NCI-H2107 treated with DMSO at 0.1 percent for 48 hours (cell line): ENCODE data around the gene PRMT5.
"Not testable (repeated sequence)": the region's sequence is repeated elsewhere in the genome, so short reads cannot be mapped to it uniquely, and the experiment has no call there.

Experiments used
- DNase-seq: peaks from one replicate; lab custom pipeline; 2025; ENCODE audit not compliant: unreplicated experiment; lab: John Stamatoyannopoulos, UW

Gene PRMT5

GRCh38 chr14:22935156-22935555, 6.0 kb upstream of the PRMT5 start:
- DNase-seq: no peak

- no peak for DNase-seq
Observed at GRCh38 chr14:22932146-22932545, 3.0 kb upstream of the PRMT5 start.

- no peak for DNase-seq
Observed at GRCh38 chr14:22929961-22930364, 787 bp upstream of the PRMT5 start.

GRCh38 chr14:22928237-22929103, 706 bp downstream of the PRMT5 start:
- no peak for DNase-seq

GRCh38 chr14:22926316-22926715, 2.9 kb downstream of the PRMT5 start:
- no peak for DNase-seq

- no peak for DNase-seq
Observed at GRCh38 chr14:22925513-22925912, 3.7 kb downstream of the PRMT5 start.

GRCh38 chr14:22923746-22924145, 5.4 kb downstream of the PRMT5 start:
- DNase-seq: no peak

- no peak for DNase-seq
Observed at GRCh38 chr14:22922294-22922693, 6.9 kb downstream of the PRMT5 start.

- DNase-seq: no peak
Observed at GRCh38 chr14:22920697-22921096, 8.5 kb downstream of the PRMT5 start.

GRCh38 chr14:22919601-22919921, 9.6 kb downstream of the PRMT5 start:
- no peak for DNase-seq

- DNase-seq: peak; percentile 100
Observed at GRCh38 chr14:22918804-22919600, 10.2 kb downstream of the PRMT5 start, which contains the start of gene RBM23. Gene RBM23, minus strand, starts transcription at chr14:22919149.

- no peak for DNase-seq
Observed at GRCh38 chr14:22915886-22916521, 13.2 kb downstream of the PRMT5 start.

- DNase-seq: not testable (repeated sequence)
Observed at GRCh38 chr14:22914836-22915235, 14.3 kb downstream of the PRMT5 start.

- DNase-seq: no peak
Observed at GRCh38 chr14:22910916-22911315, 18.3 kb downstream of the PRMT5 start.

- DNase-seq: no peak
Observed at GRCh38 chr14:22908601-22909000, 20.6 kb downstream of the PRMT5 start.

- no peak for DNase-seq
Observed at GRCh38 chr14:22907429-22907828, 21.7 kb downstream of the PRMT5 start.

GRCh38 chr14:22906073-22906472, 23.1 kb downstream of the PRMT5 start:
- no peak for DNase-seq

GRCh38 chr14:22905627-22906026, 23.5 kb downstream of the PRMT5 start:
- DNase-seq: no peak

GRCh38 chr14:22903742-22904087, 25.5 kb downstream of the PRMT5 start:
- DNase-seq: no peak

GRCh38 chr14:22901799-22902198, 27.4 kb downstream of the PRMT5 start:
- DNase-seq: no peak

- DNase-seq: peak; percentile 65
Observed at GRCh38 chr14:22900081-22900799, 28.9 kb downstream of the PRMT5 start.
